Upper lobe of right lung (tissue), 1 donor: ENCODE measurements around the gene CCDC85C. TPM values are rescaled to one million over a fixed set of nuclear protein-coding genes. Genes with fewer than 3 reads are reported as not detected.

Experiments
- ATAC-seq: fragments of 200-7000 bp; cut with Tn5 transposase; one replicate; pipeline ENCODE4 v1.9.1; 2020; ENCODE audit warnings: mild to moderate bottlenecking, moderate library complexity
- DNase-seq: peaks from one replicate; pipeline ENCODE4 v3.0.0-alpha.2; 2020
- H3K27ac ChIP-seq: fragments of 200-600 bp; one replicate; pipeline ENCODE4 v1.8.0; 2022
- H3K27me3 ChIP-seq: fragments of 200-600 bp; one replicate; pipeline ENCODE4 v1.8.0; 2022; ENCODE audit warnings: mild to moderate bottlenecking
- H3K36me3 ChIP-seq: fragments of 200-600 bp; one replicate; pipeline ENCODE4 v1.8.0; 2022
- H3K4me1 ChIP-seq: fragments of 200-600 bp; one replicate; pipeline ENCODE4 v1.8.0; 2022
- H3K4me3 ChIP-seq: fragments of 200-600 bp; one replicate; pipeline ENCODE4 v1.8.0; 2022; ENCODE audit warnings: mild to moderate bottlenecking
- H3K9me3 ChIP-seq: fragments of 200-600 bp; one replicate; pipeline ENCODE4 v1.8.0; 2022
- intact Hi-C: fragments of 100-400 bp; cut with DNase I; formaldehyde crosslinking; loops from one replicate; pipeline ENCODE4 v1.11.0; 2022
- total RNA-seq: library from RNA; stranded (reverse); fragmentation: NEBNext Ultra II Directional; extraction: Animal tissue kit (Norgen Biotek cat#: 25700); gene quantifications from one replicate; pipeline ENCODE4 v1.2.1, GENCODE V29; 2021
- TF ChIP-seq, protein P1 (sequence below): fragments of 200-600 bp; IDR thresholded peaks from one replicate; pipeline ENCODE4 v1.8.0; 2022; ENCODE audit warnings: antibody characterized with exemption
- donor health status: DM: no; HTN: yes; CAD: no; lungs with severe emphysema.

The CCDC85C gene
- total RNA-seq, 1 donor from 2014 or later: 22.6 TPM

DNA sequence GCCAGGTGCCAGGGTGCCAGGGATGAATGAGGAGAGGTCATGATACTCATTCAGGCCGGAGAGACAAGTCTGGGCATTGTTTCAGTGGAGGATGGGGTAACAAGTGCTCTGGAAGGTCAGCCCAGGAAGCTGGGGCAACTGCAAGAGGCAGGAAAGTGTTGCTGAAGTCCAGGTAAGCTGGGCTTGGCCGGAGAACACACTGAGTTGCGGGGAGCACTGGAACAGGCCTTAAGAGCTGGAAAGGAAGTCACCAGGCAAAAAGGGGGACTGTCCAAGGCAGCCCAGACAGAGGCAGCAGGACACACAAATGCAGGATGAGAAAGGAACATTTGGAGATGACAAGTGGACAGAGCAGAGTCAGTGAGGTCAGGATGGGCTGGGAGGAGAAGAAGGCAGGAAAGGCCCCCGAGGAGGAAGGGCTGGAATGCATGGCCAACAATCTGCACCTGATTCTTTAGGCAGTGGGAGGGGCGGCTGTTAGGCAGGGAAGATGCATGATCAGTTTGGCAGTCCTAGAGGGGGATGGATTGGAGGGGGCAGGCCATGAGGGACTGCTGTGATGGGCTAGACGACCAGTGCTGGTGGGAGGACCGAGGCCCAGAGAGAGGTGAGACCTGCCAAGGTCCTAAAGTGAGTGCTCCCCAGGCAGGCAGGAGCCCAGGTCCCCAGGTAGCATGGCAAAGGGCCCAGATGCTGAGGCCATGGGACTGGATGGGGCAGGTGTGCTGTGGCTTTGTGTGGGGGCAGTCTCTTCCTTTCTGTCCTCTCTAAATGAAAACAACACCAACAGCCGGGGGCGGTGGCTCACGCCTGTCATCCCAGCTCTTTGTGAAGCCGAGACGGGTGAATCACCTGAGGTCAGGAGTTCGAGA lies 23.7 kb upstream of the CCDC85C start:
- no peaks in the 10 kb centered on the region for H3K9me3 ChIP-seq
- ATAC-seq: no peak
- TF ChIP-seq, protein P1, sequence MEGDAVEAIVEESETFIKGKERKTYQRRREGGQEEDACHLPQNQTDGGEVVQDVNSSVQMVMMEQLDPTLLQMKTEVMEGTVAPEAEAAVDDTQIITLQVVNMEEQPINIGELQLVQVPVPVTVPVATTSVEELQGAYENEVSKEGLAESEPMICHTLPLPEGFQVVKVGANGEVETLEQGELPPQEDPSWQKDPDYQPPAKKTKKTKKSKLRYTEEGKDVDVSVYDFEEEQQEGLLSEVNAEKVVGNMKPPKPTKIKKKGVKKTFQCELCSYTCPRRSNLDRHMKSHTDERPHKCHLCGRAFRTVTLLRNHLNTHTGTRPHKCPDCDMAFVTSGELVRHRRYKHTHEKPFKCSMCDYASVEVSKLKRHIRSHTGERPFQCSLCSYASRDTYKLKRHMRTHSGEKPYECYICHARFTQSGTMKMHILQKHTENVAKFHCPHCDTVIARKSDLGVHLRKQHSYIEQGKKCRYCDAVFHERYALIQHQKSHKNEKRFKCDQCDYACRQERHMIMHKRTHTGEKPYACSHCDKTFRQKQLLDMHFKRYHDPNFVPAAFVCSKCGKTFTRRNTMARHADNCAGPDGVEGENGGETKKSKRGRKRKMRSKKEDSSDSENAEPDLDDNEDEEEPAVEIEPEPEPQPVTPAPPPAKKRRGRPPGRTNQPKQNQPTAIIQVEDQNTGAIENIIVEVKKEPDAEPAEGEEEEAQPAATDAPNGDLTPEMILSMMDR: no peak

DNA sequence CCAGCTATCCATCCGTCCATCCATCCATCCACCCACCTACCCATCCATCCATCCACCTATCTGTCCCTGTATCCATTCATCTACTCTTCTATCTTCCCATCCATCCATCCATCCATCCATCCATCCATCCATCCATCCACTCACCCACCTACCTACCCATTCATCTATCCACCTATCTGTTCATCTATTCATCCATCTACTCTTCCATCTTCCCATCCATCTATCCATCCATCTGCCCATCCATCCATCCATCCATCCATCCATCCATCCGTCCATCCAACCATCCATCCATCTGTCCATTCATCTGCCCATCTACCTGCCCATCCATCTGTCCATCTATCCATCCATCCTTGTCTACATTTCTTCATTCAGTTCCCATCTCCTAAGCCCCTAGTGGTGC lies 23.1 kb upstream of the CCDC85C start:
- no peaks in the 10 kb centered on the region for H3K36me3 ChIP-seq
- no peaks in the 10 kb centered on the region for H3K4me1 ChIP-seq
- no peaks in the 10 kb centered on the region for H3K9me3 ChIP-seq
- H3K27ac ChIP-seq: no peak overlapping the region
- no peak overlapping the region for H3K4me3 ChIP-seq
- no peaks in the 10 kb centered on the region for H3K27me3 ChIP-seq
- DNase-seq: no peak
- intact Hi-C loops: loop anchor here (5.0 kb wide), 1 partner anchor 110 kb away; no protein-coding TSS in a partner anchor
- no peak for ATAC-seq
- TF ChIP-seq, protein P1: no peak

More for the DNA sequence above, 23.7 kb upstream of the CCDC85C start:
- no peak overlapping the region for H3K4me3 ChIP-seq
- H3K36me3 ChIP-seq: no peaks in the 10 kb centered on the region
- intact Hi-C loops: loop anchor here (5.0 kb wide), 1 partner anchor 110 kb away; no protein-coding TSS in a partner anchor
- no peaks in the 10 kb centered on the region for H3K4me1 ChIP-seq
- no peak overlapping the region for H3K27ac ChIP-seq
- DNase-seq: no peak
- no peaks in the 10 kb centered on the region for H3K27me3 ChIP-seq

DNA sequence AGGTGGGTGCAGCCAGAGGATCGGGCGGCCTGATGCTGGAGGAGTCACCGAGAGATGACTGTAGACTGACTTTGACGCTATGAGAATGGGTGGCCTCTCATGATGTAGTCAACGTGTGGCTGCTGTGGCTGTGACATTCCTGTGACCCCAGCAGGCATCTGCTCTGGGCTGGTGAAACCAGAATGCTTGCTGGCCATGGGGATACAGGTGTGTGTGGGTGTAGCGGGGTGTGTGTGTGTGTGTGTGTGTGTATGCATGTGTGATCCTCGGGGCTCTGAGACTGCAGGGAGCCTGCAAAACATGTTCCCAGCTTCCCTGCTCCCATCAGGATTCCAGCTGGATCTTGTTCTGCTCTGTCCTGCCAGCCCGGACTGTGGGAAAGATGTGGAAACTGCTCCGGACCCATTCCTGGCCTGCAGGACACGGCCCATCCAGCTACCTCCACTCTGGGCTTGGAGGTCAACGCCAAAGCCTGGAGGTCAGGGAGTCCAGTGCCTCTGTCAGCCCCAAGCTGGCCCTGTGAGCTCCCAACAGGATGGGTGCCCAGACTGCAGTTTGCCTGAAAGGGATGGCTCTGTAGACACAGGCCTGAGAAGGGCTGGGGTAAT lies 22.1 kb upstream of the CCDC85C start:
- intact Hi-C loops: loop anchor here (5.0 kb wide), 1 partner anchor 109 kb away; no protein-coding TSS in a partner anchor
- DNase-seq: no peak
- Histone ChIP-seq H3K36me3 (no peaks in the 10 kb centered on the region), H3K4me1 (no peaks in the 10 kb centered on the region), H3K27ac (no peak overlapping the region), H3K9me3 (no peaks in the 10 kb centered on the region), H3K4me3 (no peak overlapping the region), H3K27me3 (no peaks in the 10 kb centered on the region)
- ATAC-seq: no peak
- TF ChIP-seq, protein P1: no peak

DNA sequence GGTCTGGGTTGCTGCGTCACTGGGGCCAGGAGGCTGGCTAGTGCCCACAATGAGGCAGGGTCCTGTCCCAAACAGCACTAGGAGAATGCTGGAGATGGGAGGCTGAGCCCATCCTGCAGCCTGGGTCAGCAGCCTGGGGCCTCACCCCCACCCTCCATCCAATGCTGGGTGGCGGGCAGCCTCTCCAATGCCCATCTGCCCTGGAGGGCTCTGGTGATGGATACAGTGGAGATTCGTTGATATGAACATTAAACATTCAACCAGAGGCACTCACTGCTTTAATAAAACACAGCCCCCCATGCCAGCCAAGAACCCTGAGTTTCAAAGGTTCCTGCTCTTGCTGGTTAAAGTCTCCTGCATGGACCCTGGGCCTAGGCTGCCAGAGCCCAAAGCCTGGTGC lies 21.5 kb upstream of the CCDC85C start:
- no peaks in the 10 kb centered on the region for H3K27me3 ChIP-seq
- no peaks in the 10 kb centered on the region for H3K36me3 ChIP-seq
- H3K4me3 ChIP-seq: no peak overlapping the region
- no peaks in the 10 kb centered on the region for H3K9me3 ChIP-seq
- intact Hi-C loops: loop anchor here (5.0 kb wide), 1 partner anchor 108 kb away; no protein-coding TSS in a partner anchor
- DNase-seq: no peak
- H3K27ac ChIP-seq: no peak overlapping the region
- TF ChIP-seq, protein P1: no peak
- H3K4me1 ChIP-seq: no peaks in the 10 kb centered on the region
- ATAC-seq: no peak

DNA sequence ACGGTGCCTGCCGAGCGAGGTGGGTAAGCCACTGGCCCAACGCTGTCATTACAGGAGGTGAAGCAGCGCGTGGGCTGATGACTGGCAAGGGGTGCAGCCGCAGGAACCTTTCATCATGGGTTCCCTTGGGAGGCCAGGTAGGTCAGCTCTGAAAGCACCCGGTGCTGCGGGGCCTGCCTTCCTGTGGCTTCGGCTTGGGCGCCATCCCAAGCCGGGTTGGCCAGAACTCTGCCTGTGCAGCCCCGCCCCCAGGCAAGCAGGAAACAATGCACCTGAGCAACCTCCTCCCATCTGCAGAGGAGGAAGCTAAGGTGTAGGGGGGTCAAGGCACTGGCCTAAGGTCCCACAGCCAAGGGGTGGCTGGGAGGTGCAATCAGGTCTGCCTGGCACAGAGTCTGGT lies 21.0 kb upstream of the CCDC85C start:
- TF ChIP-seq, protein P1: no peak
- Histone ChIP-seq H3K9me3 (no peaks in the 10 kb centered on the region), H3K27me3 (no peaks in the 10 kb centered on the region), H3K4me1 (no peaks in the 10 kb centered on the region), H3K36me3 (no peaks in the 10 kb centered on the region), H3K4me3 (no peak overlapping the region), H3K27ac (no peak overlapping the region)
- ATAC-seq (no peak), DNase-seq (no peak)
- intact Hi-C loops: loop anchor here (5.0 kb wide), 1 partner anchor 108 kb away; no protein-coding TSS in a partner anchor
